Gastrocnemius medialis (tissue), 4 donors: ENCODE results near the gene IGF2. TPM values are rescaled to one million over a fixed set of nuclear protein-coding genes. Genes with fewer than 3 reads are reported as not detected.

Experiments used
- ATAC-seq, 2 donors: fragments of 150-250 bp; one replicate each; pipeline ENCODE4 v1.9.1; 2016
- DNase-seq, 2 donors: peaks; one replicate each; pipeline ENCODE4 v3.0.0-alpha.2; 2019
- H3K27ac ChIP-seq, 4 donors: fragments of 200-600 bp; sonication (generic); 1 replicate in 1 of 4; 2 replicates in 3 of 4; pipeline ENCODE4 v1.5.1; 2016 to 2018; ENCODE audit warnings: mild to moderate bottlenecking in 2 of 4, moderate library complexity in 1 of 4
- H3K27me3 ChIP-seq, 3 donors: fragments of 200-600 bp; sonication (generic) in 2 of 3; 1 replicate in 1 of 3; 2 replicates in 2 of 3; pipeline versions ENCODE4 v1.5.1 to v1.6.0; 2016 to 2019; ENCODE audit warnings: mild to moderate bottlenecking in 1 of 3, moderate library complexity in 1 of 3
- H3K36me3 ChIP-seq, 2 donors: fragments of 200-600 bp; sonication (generic) in 1 of 2; one replicate each; pipeline ENCODE4 v1.5.1; 2017 to 2018
- H3K4me1 ChIP-seq, 2 donors: fragments of 200-600 bp; sonication (generic) in 1 of 2; one replicate each; pipeline ENCODE4 v1.5.1; 2016 to 2017; ENCODE audit warnings: mild to moderate bottlenecking in 2 of 2
- H3K4me3 ChIP-seq, 4 donors: fragments of 200-600 bp; sonication (generic) in 3 of 4; 1 replicate in 1 of 4; 2 replicates in 3 of 4; pipeline ENCODE4 v1.5.1; 2016 to 2019; ENCODE audit warnings: mild to moderate bottlenecking in 2 of 4
- H3K9me3 ChIP-seq, 3 donors: fragments of 200-600 bp; sonication (generic) in 2 of 3; 1 replicate in 1 of 3; 2 replicates in 2 of 3; pipeline ENCODE4 v1.5.1; 2016 to 2019
- POLR2A ChIP-seq, 2 donors: fragments of 450-650 bp; IDR thresholded peaks; one replicate each; pipeline ENCODE4 v1.6.1; 2017; ENCODE audit warnings: antibody characterized with exemption in 2 of 2, mild to moderate bottlenecking in 2 of 2, moderate library complexity in 2 of 2
- in situ Hi-C, 4 donors: fragments of 200-750 bp; cut with MboI; loops; one replicate each; pipeline versions ENCODE4 v1.15.0 to v1.8.0; 2017; ENCODE audit warnings: low sequenced_read_pairs in 4 of 4
- intact Hi-C: fragments of 100-400 bp; cut with DNase I; formaldehyde crosslinking; loops from one replicate; pipeline ENCODE4 v1.15.1; 2023; ENCODE audit warnings: low total_unique reads
- total RNA-seq, 4 donors: library from RNA; depleted of rRNA; stranded (reverse); fragments of >200 nt; gene quantifications; one replicate each; pipeline versions ENCODE4 v1.1.0 to v1.2.3, GENCODE V29; 2016
- TF ChIP-seq, protein P1 (sequence below), 5 experiments: fragments of 450-650 bp in 3 of 5; fragments of 200-600 bp in 2 of 5; sonication (generic) in 2 of 5; IDR thresholded peaks in 4 of 5; conservative IDR thresholded peaks in 1 of 5; 1 replicate in 4 of 5; 2 replicates in 1 of 5; pipeline ENCODE4 v1.5.1; 2016 to 2019; ENCODE audit warnings: antibody characterized with exemption in 5 of 5, mild to moderate bottlenecking in 3 of 5, moderate library complexity in 3 of 5

The IGF2 gene
- total RNA-seq, 4 donors from 2014 or later, result 21.6 to 42.4 (median 29.2) TPM

DNA sequence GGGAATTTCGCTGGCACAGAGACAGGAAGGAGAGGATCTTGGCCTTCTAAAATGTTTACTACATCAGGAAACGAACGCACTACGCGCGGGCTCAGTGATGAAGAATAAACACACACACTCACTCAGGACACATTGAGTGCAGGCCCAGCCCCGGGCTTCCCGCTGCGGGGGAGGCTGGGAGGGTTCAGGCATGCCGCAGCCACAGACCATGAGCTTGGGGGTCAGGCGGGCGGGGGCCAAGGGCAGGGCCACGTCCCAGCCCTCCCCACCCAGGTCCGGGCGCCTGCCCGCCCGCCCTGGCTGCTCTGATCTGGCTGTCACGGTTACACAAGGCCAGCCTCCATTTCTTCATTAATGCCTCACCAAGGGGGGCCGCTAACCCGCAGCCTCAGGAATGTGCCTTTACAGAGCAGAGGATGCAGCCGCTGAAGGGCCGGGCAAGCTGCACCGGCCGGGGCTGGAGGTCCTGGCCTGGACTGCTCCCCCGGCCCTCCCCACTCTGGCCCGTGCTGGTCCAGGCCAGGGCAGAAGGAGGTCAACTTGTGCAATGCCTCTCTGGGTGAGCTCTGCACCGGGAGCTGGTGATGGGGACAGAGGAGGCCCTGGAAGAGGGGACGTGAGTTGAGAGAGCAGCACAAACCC, 41.7 kb downstream of the IGF2 start:
- ATAC-seq, result no peak
- Histone ChIP-seq H3K4me3 (no peak overlapping the region), H3K9me3 (no peaks in the 10 kb centered on the region), H3K4me1 (peaks cover 30 to 33% of the 10 kb centered on the region in 2 donors), H3K27me3 (no peaks in the 10 kb centered on the region), H3K36me3 (no peaks in the 10 kb centered on the region), H3K27ac (peak overlapping the region; percentile 70 to 80 (median 75))
- peak in 1 of 2 donors; percentile 54 for DNase-seq
- in situ Hi-C loops (no loop called here), intact Hi-C loops (no loop called here)
- no peak for TF ChIP-seq POLR2A (IDR thresholded peaks at IDR 0.05)
- TF ChIP-seq, protein P1, sequence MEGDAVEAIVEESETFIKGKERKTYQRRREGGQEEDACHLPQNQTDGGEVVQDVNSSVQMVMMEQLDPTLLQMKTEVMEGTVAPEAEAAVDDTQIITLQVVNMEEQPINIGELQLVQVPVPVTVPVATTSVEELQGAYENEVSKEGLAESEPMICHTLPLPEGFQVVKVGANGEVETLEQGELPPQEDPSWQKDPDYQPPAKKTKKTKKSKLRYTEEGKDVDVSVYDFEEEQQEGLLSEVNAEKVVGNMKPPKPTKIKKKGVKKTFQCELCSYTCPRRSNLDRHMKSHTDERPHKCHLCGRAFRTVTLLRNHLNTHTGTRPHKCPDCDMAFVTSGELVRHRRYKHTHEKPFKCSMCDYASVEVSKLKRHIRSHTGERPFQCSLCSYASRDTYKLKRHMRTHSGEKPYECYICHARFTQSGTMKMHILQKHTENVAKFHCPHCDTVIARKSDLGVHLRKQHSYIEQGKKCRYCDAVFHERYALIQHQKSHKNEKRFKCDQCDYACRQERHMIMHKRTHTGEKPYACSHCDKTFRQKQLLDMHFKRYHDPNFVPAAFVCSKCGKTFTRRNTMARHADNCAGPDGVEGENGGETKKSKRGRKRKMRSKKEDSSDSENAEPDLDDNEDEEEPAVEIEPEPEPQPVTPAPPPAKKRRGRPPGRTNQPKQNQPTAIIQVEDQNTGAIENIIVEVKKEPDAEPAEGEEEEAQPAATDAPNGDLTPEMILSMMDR (IDR thresholded peaks at IDR 0.05 in 4 of 5, conservative IDR thresholded peaks at IDR 0.05 in 1 of 5), result no peak

DNA sequence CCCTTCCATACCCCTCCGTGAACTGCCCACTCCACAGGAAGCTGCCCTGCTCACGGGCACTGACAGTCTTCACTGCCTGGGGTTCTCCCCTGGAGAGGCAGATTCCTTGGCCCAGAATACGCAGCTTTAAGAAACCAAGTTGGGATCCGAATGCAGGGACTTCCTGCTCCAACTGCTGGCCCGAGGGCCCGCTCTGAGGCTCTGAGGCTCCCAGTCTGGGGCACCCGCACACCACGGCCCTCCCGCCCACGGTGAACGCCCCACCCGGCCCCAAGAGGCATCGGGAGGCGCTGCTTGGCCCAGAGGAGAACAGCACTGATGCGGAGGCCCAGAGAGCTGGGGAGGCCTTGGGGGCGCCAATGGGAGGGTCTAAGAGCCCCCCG, 42.3 kb downstream of the IGF2 start:
- TF ChIP-seq POLR2A (IDR thresholded peaks at IDR 0.05), result no peak
- TF ChIP-seq, protein P1 (IDR thresholded peaks at IDR 0.05 in 4 of 5, conservative IDR thresholded peaks at IDR 0.05 in 1 of 5), result no peak
- Histone ChIP-seq H3K9me3 (no peaks in the 10 kb centered on the region), H3K27me3 (no peaks in the 10 kb centered on the region), H3K4me3 (no peak overlapping the region), H3K4me1 (peaks cover 34 to 36% of the 10 kb centered on the region in 2 donors), H3K27ac (peak overlapping the region; percentile 70 to 80 (median 75)), H3K36me3 (no peaks in the 10 kb centered on the region)
- intact Hi-C loops, result no loop called here
- in situ Hi-C loops, result no loop called here
- ATAC-seq (no peak), DNase-seq (no peak)

DNA sequence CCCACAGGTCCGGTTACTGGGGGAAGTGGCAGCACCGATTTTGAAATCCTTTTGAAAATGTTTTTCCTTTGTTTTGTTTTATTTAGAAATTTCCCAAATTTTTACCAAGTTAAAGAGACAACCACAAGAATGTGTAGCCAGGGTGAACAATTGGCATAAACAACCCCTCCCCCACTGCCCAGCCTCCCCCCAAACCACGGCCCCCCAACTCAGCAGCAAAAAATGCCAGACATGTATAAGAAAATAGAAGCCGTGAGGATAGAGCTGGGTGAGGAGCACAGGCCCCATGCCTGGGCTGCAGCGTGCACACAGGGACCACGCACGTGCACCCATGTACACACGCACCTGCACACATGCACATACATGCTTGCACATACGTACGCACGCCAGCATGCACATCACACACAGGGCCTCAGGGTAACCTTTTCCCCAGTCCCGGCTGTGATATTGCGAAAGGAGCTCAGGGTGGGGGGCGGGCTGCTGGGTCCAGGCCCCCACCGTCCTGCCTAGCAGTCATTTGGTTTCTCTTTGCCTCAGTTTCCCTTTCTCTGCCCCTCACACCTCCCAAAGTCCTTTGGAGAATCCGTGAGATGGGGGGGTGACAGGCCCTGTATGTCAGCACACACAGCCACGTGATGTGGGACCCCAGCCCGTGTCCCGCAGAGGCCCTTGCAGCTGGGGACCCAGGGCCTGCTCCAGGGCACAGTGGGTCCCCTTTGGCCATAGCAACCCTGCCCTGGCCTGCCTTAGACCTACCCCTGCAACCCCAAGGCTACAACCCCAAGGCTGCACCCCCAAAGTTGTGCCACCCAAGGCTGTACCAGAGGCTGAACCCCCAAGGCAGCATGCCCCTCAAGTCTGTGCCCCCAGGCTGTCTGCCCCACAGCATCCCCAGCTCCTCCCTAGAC, 42.9 kb downstream of the IGF2 start:
- Histone ChIP-seq H3K27ac (peak overlapping the region; percentile 70 to 80 (median 75)), H3K4me3 (no peak overlapping the region), H3K36me3 (no peaks in the 10 kb centered on the region), H3K9me3 (no peaks in the 10 kb centered on the region), H3K27me3 (no peaks in the 10 kb centered on the region), H3K4me1 (peaks cover 34 to 36% of the 10 kb centered on the region in 2 donors)
- intact Hi-C loops (no loop called here), in situ Hi-C loops (no loop called here)
- DNase-seq, result no peak
- ATAC-seq, result no peak
- TF ChIP-seq, protein P1 (IDR thresholded peaks at IDR 0.05 in 4 of 5, conservative IDR thresholded peaks at IDR 0.05 in 1 of 5), result no peak
- no peak for TF ChIP-seq POLR2A (IDR thresholded peaks at IDR 0.05)

DNA sequence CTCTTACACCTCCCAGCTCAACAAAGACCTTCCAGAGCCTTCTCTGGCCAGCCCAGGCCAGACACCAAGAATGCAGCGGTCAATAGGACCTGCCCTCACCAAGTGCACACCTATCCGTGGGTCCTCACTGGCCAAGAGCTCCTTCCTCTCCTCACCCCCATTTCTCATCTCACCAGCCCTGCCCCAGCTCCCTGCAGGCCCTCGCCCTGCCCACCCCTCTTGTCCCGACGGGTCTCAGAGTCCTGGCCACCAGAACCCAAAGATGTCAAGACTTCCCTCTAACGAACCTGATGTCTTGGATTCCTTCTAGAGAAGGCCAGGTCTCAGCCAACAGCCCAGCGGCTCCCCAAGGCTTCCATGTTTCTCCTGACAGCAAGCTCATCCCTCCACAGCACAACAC, 43.6 kb downstream of the IGF2 start:
- intact Hi-C loops, result no loop called here
- TF ChIP-seq POLR2A (IDR thresholded peaks at IDR 0.05), result no peak
- TF ChIP-seq, protein P1 (IDR thresholded peaks at IDR 0.05 in 4 of 5, conservative IDR thresholded peaks at IDR 0.05 in 1 of 5), result no peak

More for the DNA sequence above, 43.6 kb downstream of the IGF2 start:
- Histone ChIP-seq H3K9me3 (no peaks in the 10 kb centered on the region), H3K4me1 (peaks cover 34 to 36% of the 10 kb centered on the region in 2 donors), H3K27ac (no peak overlapping the region), H3K36me3 (no peaks in the 10 kb centered on the region), H3K27me3 (no peaks in the 10 kb centered on the region), H3K4me3 (no peak overlapping the region)
- ATAC-seq (no peak), DNase-seq (no peak)
- in situ Hi-C loops, result no loop called here
